Right atrium auricular region (tissue), 2 donors: ENCODE data around the gene SERAC1. TPM values are rescaled to one million over a fixed set of nuclear protein-coding genes. Genes with fewer than 3 reads are reported as not detected.
A peak's percentile ranks its signal among the peaks of the same experiment; 100 is the strongest.

Experiments used
- DNase-seq: peaks from one replicate; pipeline ENCODE4 v3.0.0-alpha.2; 2019; ENCODE audit warnings: low spot score
- H3K27ac ChIP-seq, 2 donors: fragments of 200-600 bp; sonication (generic); 1 replicate in 1 of 2; 2 replicates in 1 of 2; pipeline ENCODE4 v1.5.1; 2016 to 2019
- H3K27me3 ChIP-seq, 2 donors: fragments of 200-600 bp; sonication (generic); one replicate each; pipeline versions ENCODE4 v1.5.1 to v1.6.0; 2017 to 2019
- H3K36me3 ChIP-seq: fragments of 200-600 bp; sonication (generic); one replicate; pipeline ENCODE4 v1.5.1; 2016
- H3K4me1 ChIP-seq, 2 donors: fragments of 200-600 bp; sonication (generic); one replicate each; pipeline versions ENCODE4 v1.5.1 to v1.6.0; 2017 to 2019
- H3K4me3 ChIP-seq, 2 donors: fragments of 200-600 bp; sonication (generic); 1 replicate in 1 of 2; 2 replicates in 1 of 2; pipeline ENCODE4 v1.5.1; 2017 to 2019; ENCODE audit warnings: mild to moderate bottlenecking in 1 of 2, moderate library complexity in 1 of 2
- H3K9me3 ChIP-seq, 2 donors: fragments of 200-600 bp; sonication (generic); one replicate each; pipeline ENCODE4 v1.5.1; 2019
- total RNA-seq, 2 donors: library from RNA; depleted of rRNA; stranded (reverse); fragments of >200 nt; gene quantifications; one replicate each; pipeline ENCODE4 v1.1.0, GENCODE V29; 2016
- TF ChIP-seq, protein P1 (sequence below), 2 donors: fragments of 200-600 bp; sonication (generic); IDR thresholded peaks; one replicate each; pipeline ENCODE4 v1.5.1; 2019; ENCODE audit warnings: antibody characterized with exemption in 2 of 2

SERAC1 gene
- total RNA-seq, 2 donors from 2014 or later = 5.0 to 5.8 TPM

DNA sequence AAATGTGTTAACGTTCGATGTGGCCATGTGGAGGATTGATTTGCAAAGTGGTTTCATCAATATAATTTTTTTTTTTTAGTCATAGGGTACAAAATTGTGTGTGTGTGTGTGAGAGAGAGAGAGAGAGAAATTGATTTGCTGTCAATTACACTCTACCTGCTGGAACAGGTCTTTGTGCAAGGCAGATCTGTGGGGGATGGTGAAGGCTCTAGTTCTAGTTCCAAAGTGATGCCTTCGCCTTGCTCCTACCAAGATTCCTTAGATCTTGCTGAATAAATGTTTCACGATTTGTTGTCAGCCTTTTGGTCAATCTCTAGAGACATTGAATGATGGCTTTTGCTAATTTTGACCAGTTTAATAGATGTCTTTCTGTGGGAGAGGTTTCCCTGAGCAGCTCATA, 64.8 kb downstream of the SERAC1 start:
- Histone ChIP-seq H3K27ac (no peak overlapping the region), H3K9me3 (no peaks in the 10 kb centered on the region), H3K4me1 (no peaks in the 10 kb centered on the region), H3K36me3 (no peaks in the 10 kb centered on the region), H3K27me3 (no peaks in the 10 kb centered on the region), H3K4me3 (no peak overlapping the region)
- TF ChIP-seq, protein P1, sequence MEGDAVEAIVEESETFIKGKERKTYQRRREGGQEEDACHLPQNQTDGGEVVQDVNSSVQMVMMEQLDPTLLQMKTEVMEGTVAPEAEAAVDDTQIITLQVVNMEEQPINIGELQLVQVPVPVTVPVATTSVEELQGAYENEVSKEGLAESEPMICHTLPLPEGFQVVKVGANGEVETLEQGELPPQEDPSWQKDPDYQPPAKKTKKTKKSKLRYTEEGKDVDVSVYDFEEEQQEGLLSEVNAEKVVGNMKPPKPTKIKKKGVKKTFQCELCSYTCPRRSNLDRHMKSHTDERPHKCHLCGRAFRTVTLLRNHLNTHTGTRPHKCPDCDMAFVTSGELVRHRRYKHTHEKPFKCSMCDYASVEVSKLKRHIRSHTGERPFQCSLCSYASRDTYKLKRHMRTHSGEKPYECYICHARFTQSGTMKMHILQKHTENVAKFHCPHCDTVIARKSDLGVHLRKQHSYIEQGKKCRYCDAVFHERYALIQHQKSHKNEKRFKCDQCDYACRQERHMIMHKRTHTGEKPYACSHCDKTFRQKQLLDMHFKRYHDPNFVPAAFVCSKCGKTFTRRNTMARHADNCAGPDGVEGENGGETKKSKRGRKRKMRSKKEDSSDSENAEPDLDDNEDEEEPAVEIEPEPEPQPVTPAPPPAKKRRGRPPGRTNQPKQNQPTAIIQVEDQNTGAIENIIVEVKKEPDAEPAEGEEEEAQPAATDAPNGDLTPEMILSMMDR (IDR thresholded peaks at IDR 0.05) = no peak
- DNase-seq = no peak

DNA sequence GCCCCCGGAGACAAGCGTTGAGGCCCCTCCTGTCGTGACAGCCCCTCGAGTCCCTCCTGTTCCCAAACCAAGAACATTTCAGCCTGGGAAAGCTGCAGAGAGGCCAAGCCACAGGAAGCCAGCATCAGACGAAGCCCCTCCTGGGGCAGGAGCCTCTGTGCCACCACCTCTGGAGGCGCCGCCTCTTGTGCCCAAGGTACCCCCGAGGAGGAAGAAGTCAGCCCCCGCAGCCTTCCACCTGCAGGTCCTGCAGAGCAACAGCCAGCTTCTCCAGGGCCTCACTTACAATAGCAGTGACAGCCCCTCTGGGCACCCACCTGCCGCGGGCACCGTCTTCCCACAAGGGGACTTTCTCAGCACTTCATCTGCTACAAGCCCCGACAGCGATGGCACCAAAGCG, 72.4 kb downstream of the SERAC1 start:
- TF ChIP-seq, protein P1 (IDR thresholded peaks at IDR 0.05) = no peak

DNA sequence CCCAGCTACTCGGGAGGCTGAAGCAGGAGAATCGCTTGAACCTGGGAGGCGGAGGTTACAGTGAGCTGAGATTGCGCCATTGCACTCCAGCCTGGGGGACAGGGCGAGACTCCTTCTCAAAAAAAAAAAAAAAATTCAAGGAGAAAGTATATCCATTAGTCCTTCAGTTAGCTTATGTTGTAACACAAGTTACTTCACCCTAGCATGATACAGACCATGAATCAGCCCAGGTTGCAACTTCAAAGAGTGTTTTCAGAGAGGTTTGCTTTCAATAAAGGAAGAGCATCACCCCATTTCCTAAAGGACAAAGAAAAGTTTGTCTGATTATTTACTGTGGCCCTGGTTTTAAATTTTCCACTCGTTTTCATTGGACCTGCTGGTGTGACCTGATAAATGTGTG, 73.0 kb downstream of the SERAC1 start:
- Histone ChIP-seq H3K9me3 (no peaks in the 10 kb centered on the region), H3K36me3 (peaks cover 59% of the 10 kb centered on the region), H3K4me1 (no peaks in the 10 kb centered on the region), H3K27me3 (no peaks in the 10 kb centered on the region), H3K27ac (no peak overlapping the region), H3K4me3 (no peak overlapping the region)
- no peak for DNase-seq
- TF ChIP-seq, protein P1 (IDR thresholded peaks at IDR 0.05) = no peak

More for the DNA sequence above, 72.4 kb downstream of the SERAC1 start:
- Histone ChIP-seq H3K9me3 (no peaks in the 10 kb centered on the region), H3K36me3 (peaks cover 59% of the 10 kb centered on the region), H3K27ac (no peak overlapping the region), H3K4me3 (no peak overlapping the region), H3K4me1 (no peaks in the 10 kb centered on the region), H3K27me3 (no peaks in the 10 kb centered on the region)
- DNase-seq = no peak

DNA sequence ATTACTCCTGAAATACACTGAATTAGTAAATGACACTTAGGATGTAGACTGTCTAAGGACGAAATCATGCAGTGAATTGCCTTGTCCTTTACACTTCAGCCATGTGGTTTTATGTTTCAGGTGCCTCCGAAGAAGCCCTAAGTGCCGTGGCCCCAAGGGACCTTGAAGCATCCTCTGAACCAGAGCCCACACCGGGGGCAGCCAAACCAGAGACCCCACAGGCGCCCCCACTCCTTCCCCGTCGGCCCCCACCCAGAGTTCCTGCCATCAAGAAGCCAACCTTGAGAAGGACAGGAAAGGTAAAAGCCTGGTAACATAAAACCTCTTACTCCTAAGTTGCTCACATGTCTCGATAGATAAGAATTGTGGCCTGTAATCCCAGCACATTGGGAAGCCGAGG, 75.3 kb downstream of the SERAC1 start:
- Histone ChIP-seq H3K27ac (no peak overlapping the region), H3K36me3 (peaks cover 68% of the 10 kb centered on the region), H3K9me3 (no peaks in the 10 kb centered on the region), H3K27me3 (no peaks in the 10 kb centered on the region), H3K4me3 (no peak overlapping the region), H3K4me1 (no peaks in the 10 kb centered on the region)
- DNase-seq = no peak
- TF ChIP-seq, protein P1 (IDR thresholded peaks at IDR 0.05) = no peak

DNA sequence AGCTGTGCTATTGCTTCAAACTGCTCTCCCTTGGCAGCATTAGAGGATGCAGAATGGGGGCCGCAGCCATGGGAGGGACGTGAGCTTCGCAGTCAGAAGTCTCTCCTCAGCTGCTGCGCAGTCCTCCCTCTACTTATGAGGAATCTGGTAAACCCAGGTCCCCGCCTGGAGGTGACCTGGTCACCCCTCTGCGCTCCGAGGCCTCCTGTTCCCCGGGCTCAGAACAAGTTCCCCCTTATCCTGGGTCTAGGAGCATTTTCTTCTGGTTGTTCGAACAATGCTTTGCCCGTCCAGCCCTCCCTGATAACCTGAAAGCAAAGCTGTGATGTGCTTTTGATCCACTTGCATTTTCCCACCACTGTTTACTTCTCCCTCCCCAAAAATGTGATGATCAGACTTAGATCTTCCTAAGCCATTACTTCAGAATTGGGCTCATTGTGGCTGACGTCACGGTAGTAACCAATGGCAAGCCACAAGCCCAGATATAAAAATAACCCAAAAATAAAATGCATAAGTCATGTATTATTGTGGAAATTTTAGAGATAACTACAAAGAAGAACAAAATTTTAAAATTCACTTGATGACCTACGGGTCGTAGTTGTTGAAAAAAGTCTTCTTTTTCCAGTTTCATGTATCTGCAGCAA, 80.7 kb downstream of the SERAC1 start:
- Histone ChIP-seq H3K9me3 (no peaks in the 10 kb centered on the region), H3K36me3 (peaks cover 68% of the 10 kb centered on the region), H3K4me3 (no peak overlapping the region), H3K27me3 (no peaks in the 10 kb centered on the region), H3K4me1 (no peaks in the 10 kb centered on the region), H3K27ac (peak overlapping the region in 1 of 2 donors; percentile 1)
- no peak for DNase-seq
- TF ChIP-seq, protein P1 (IDR thresholded peaks at IDR 0.05) = no peak
